Measurements from ENCODE around the gene COX7B2.

DNA sequence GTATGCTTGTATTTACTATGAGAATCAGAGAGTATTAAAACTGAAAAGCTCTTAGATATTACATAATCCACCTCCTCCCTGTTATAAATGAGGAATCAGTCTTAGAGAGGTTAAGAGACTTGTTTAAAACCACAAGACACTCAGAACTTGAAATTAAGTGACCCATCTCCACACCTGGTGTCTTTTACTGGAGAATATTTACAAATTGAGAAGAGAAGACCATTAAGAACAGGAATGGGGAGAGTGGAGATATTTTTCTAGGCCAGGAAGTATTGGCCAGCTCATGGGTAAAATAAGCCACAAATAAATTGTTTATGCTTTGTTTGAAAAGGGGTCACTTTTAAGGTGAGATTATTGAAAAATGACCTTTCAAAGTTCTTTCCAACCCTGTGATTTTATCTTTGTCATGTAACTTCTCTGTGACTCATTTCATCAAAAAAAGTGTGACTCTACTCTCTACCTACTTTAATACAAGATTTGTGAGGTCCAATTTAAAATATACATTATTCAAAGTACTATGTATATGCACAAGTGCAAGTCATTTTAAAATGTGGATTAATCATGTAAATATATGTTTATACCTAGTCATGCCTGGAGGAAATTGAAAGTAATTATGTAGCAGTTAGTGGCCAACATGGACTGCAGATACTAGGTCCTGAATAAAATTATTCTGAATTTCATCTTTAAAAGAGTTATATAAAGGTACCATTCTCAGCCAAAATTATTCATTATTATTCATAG, 15.9 kb upstream of the COX7B2 start:
- TF ChIP-seq, protein P1, sequence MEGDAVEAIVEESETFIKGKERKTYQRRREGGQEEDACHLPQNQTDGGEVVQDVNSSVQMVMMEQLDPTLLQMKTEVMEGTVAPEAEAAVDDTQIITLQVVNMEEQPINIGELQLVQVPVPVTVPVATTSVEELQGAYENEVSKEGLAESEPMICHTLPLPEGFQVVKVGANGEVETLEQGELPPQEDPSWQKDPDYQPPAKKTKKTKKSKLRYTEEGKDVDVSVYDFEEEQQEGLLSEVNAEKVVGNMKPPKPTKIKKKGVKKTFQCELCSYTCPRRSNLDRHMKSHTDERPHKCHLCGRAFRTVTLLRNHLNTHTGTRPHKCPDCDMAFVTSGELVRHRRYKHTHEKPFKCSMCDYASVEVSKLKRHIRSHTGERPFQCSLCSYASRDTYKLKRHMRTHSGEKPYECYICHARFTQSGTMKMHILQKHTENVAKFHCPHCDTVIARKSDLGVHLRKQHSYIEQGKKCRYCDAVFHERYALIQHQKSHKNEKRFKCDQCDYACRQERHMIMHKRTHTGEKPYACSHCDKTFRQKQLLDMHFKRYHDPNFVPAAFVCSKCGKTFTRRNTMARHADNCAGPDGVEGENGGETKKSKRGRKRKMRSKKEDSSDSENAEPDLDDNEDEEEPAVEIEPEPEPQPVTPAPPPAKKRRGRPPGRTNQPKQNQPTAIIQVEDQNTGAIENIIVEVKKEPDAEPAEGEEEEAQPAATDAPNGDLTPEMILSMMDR (IDR thresholded peaks at IDR 0.05), result no peak
- TF ChIP-seq POLR2A (IDR thresholded peaks at IDR 0.05), result no peak

Measured in adrenal gland (tissue), 5 donors.